Measurements from ENCODE around the gene ACTA2.

DNA sequence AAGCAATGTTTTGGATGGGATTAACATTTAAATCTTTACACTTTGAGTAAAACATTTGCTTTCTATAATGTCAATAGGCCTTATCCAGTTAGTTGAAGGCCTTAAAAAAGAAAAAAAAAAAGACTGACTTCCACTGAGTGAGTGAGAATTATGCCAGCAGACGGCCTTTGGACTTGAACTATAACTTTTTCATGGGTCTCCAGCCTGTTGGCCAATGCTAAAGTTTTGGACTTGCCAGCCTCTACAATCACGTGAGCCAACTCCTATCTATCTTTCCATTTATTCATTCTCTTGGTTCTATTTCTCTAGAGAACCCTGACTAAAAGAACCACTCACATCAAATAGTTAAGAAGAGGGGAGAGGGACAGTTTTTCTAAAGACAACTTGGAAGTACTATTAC, 35.3 kb upstream of the ACTA2 start:
- TF ChIP-seq, protein P1, sequence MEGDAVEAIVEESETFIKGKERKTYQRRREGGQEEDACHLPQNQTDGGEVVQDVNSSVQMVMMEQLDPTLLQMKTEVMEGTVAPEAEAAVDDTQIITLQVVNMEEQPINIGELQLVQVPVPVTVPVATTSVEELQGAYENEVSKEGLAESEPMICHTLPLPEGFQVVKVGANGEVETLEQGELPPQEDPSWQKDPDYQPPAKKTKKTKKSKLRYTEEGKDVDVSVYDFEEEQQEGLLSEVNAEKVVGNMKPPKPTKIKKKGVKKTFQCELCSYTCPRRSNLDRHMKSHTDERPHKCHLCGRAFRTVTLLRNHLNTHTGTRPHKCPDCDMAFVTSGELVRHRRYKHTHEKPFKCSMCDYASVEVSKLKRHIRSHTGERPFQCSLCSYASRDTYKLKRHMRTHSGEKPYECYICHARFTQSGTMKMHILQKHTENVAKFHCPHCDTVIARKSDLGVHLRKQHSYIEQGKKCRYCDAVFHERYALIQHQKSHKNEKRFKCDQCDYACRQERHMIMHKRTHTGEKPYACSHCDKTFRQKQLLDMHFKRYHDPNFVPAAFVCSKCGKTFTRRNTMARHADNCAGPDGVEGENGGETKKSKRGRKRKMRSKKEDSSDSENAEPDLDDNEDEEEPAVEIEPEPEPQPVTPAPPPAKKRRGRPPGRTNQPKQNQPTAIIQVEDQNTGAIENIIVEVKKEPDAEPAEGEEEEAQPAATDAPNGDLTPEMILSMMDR (IDR thresholded peaks at IDR 0.05), result no peak
- TF ChIP-seq POLR2A (IDR thresholded peaks at IDR 0.05), result no peak

Measured in Peyer's patch (tissue), 4 donors.